ENCODE measurements around the gene MTIF3.

DNA sequence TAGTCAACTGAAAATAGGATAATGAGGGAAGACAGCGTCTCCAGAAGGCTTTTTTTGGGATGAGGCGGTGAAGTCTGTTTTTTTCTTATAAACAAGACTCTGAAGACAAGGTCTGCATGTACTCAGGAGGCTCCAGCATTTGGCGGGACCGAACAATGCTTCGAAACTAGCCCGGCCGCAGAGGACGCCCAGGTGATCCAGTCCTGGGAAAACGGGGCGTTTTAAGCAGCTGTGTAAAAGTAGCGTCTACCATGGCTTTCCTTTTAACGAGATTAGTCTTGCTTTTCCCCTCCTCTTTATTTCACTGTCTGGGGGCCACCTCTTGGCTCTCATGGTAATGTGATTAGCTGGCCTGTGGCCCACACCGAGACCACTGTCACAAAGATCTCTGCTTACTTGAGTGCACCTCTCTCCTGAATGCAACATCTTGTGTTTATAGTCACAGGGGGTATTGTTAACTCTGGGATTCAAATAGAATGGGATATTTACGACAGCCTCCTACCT lies 55.3 kb downstream of the MTIF3 start:
- TF ChIP-seq CTCF (IDR thresholded peaks at IDR 0.05), result no peak
- no peak for TF ChIP-seq POLR2A (IDR thresholded peaks at IDR 0.05)

Data from body of pancreas (tissue), 4 donors.